Coronary artery (tissue), 2 donors: ENCODE measurements around the gene DMBT1.
"Not testable (repeated sequence)": the region's sequence is repeated elsewhere in the genome, so short reads cannot be mapped to it uniquely, and the experiment has no call there.

Source experiments
- DNase-seq: peaks from one replicate; pipeline ENCODE4 v3.0.0-alpha.2; 2017; ENCODE audit warnings: low spot score
- H3K27ac ChIP-seq, 2 donors: fragments of 200-600 bp; sonication (generic); one replicate each; pipeline ENCODE4 v1.5.1; 2016 to 2019
- H3K4me3 ChIP-seq: fragments of 200-600 bp; sonication (generic); 2 replicates; pipeline ENCODE4 v1.5.1; 2016; ENCODE audit warnings: mild to moderate bottlenecking, moderate library complexity
- CTCF ChIP-seq: fragments of 200-600 bp; sonication (generic); IDR thresholded peaks from one replicate; pipeline ENCODE4 v1.5.1; 2019; ENCODE audit warnings: antibody characterized with exemption

Gene DMBT1

DNA sequence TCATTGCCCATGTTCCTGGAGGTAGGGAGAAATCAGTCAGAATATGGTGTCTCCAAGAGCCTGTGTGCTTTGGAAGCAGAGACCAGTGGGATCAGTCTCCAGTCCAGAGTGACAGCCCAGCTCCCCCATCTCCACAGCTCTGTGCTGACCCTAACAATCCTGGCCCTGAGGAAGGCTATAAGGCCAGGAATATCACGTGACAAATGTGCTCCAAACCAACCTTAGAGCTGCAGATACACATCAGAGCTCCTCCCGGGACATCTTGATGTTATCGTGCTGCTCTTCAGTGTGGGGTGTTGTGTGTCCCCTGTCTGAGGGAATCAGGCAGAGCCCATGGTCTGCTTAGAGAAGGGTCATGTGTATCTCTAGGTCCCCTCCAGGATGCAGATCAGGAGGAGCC lies 15.2 kb downstream of the DMBT1 start:
- no peak for DNase-seq
- TF ChIP-seq CTCF: no peak
- H3K27ac ChIP-seq: no peak overlapping the region
- H3K4me3 ChIP-seq: no peak overlapping the region

DNA sequence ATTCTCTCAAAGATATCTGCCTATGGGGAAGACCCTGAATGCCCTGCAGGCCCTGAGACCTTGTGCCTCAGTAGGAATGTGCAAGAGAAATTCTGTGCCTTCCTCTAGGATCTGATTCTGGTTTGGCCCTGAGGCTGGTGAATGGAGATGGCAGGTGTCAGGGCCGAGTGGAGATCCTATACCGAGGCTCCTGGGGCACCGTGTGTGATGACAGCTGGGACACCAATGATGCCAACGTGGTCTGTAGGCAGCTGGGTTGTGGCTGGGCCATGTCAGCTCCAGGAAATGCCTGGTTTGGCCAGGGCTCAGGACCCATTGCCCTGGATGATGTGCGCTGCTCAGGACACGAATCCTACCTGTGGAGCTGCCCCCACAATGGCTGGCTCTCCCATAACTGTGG lies 15.7 kb downstream of the DMBT1 start:
- no peak for TF ChIP-seq CTCF
- DNase-seq: no peak
- Histone ChIP-seq H3K4me3 (no peak overlapping the region), H3K27ac (no peak overlapping the region)

DNA sequence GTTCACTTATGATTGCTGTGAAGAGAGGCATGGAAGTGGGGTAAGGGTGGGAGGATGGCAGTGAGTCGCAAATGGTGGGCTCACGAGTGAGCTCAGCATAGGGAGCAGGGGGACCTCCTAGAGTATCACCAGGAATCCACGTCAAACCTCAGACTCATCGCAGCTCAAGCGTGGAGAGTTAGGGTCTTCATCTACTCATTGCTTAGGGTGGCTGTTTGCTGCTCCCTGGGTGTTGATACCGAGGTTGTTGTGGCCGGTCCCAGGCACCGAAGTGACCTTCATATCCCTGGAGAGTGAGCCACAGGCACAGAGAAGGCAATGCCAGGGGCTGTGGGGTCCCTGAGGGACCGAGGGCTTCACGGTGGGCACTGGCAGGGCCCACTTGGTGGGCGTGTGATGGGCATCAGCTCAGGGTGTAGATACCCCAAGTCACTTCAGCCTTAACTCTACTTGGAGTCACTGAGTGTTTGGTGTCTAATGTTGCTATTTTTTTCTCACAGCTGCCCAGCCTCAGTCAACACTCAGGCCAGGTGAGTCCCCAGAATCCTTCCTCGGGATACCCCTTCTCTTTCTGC lies 16.8 kb downstream of the DMBT1 start:
- H3K4me3 ChIP-seq: no peak overlapping the region
- TF ChIP-seq CTCF: no peak
- H3K27ac ChIP-seq: no peak overlapping the region
- no peak for DNase-seq

DNA sequence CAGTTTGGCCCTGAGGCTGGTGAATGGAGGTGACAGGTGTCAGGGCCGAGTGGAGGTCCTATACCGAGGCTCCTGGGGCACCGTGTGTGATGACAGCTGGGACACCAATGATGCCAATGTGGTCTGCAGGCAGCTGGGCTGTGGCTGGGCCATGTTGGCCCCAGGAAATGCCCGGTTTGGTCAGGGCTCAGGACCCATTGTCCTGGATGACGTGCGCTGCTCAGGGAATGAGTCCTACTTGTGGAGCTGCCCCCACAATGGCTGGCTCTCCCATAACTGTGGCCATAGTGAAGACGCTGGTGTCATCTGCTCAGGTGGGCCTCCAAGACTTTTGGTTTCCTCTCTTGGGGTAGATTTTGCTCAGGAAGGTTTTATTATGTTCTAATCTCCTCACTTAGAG lies 25.5 kb downstream of the DMBT1 start:
- not testable (repeated sequence) for H3K4me3 ChIP-seq, H3K27ac ChIP-seq, DNase-seq

GRCh38 chr10:122587098-122587760 lies 26.7 kb downstream of the DMBT1 start:
- Histone ChIP-seq H3K4me3 (no peak overlapping the region), H3K27ac (no peak overlapping the region)
- DNase-seq: no peak
- no peak for TF ChIP-seq CTCF

GRCh38 chr10:122588381-122588780 lies 27.8 kb downstream of the DMBT1 start:
- TF ChIP-seq CTCF: no peak
- Histone ChIP-seq H3K27ac (no peak overlapping the region), H3K4me3 (no peak overlapping the region)
- no peak for DNase-seq

GRCh38 chr10:122590153-122590552 lies 29.6 kb downstream of the DMBT1 start:
- no peak overlapping the region for H3K4me3 ChIP-seq
- TF ChIP-seq CTCF: no peak
- no peak for DNase-seq
- H3K27ac ChIP-seq: no peak overlapping the region
